HG03457 (cell line): ENCODE data around the gene KCNQ1.

ENCODE experiments used
- ATAC-seq: cut with Tn5 transposase; IDR thresholded peaks from one replicate; pipeline ENCODE4 v1.9.1; 2021; ENCODE audit warnings: moderate number of reproducible peaks; ENCODE audit not compliant: unreplicated experiment

The KCNQ1 gene

DNA sequence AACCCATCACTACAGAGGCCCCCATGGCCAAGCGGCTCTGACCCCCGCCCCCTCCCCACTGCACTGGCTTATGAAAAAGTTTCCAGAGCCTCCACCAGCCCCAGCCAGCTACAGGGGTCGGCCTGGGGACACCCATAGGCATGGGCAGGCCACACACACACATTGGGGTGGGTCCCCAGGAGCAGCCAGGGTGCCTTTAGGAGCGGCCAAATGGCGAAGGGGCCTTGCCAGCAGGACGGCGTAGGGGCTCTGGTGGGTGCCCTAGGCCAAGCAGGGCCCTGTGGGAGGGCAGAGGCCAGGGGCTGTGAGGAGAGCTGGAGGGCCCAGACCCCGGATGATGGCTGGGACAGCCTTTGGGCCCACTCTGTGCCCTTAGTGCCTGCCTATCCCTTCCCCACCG is 34.2 kb upstream of the KCNQ1 start:
- no peak for ATAC-seq

DNA sequence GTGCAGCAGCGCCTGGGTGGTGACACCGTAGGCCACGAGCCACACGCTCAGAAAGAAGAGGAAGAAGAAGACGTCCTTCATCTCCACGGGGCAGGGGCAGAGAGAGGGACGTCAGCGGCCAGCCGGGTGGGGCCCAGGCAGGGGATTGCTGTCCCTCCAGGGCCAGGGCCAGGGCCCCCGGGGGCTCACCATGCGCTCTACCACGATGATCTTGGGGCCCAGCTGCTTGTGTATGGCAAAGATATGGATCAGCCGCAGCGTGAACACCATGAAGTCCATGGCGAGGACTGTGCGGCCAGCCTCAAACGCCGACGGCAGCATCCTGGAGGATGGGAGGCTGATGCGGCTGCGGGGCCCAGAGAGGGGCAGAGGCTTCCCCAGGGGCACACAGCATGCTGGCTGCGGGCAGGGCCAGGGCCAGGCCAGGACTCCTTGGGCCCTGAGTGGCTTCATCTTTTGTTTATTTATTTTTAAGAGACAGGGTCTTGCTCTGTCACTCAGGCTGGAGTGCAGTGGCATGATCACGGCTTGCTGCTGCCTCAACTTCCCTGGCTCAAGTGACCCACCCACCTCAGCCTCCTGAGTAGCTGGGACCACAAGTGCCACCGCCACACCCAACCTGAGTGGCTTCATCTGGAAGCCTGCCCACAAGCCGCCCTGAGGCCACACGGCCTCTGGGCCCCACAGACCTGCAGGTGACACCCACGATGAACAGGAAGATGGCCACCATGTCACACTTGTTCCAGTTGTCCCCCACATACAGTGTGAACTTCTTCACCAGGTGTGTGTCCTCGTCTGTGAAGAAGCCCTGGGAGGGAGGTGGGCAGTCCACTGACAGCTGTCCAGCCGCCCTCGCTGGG is 33.1 kb upstream of the KCNQ1 start:
- ATAC-seq, result no peak

DNA sequence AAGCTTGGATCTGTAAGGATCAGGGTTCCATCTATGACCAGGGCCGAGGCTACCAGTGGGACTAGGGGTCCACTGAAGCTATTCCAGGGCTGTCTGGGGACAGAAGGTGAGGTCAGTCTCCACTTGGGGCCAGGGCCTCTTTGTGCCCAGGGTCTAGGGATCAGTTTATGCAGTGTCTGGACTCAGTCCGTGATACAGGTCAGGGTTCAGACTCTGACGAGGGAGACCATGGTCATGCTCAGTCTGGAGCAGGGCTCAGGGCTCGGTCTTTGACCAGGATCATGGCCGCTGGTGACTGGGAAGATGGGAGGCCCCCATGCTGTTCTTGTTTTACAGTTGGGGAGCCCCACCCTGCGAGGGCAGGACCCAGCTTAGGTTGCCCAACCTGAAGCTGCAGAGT is 32.5 kb upstream of the KCNQ1 start:
- no peak for ATAC-seq

DNA sequence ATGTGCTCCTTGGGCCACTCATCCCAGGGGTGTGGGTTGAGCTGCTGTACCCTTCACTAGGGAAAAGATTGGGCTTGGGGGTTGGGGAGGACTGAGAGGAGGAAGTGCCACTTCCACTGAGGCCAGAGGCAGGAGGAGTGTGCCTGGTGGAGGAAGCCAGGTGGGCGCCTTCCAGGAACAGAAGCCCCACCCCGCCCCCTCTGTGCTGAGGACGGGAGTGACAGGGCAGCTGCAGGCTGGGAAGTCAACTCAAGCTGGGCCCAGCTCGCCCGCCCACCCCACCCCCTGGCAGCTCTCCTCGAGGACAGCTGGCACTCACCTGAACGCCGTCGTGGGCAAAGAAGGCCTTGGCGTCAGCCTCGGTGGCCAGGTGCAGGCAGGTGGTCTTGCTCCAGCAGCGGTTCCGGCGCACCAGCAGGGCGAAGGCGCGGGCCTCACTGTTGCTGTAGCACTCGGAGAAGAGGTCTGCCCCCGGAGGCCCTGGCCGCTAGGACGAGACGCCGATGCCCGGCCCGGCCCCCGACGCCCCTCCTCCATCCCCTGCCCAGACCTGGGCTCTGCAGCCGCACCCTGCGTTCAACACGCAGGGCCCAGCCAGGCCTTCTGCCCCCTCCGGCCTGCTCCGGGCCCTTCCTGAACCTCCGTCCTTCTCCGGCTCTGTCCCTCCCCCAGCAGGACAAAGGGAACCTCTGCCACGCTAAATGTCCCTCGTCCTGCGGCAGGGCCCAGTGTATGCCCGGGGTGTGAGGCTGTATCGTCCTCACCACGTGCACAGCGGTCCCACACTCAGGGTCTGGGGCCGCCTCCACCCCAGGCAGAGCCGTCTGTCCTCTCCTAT is 30.8 kb upstream of the KCNQ1 start:
- no peak for ATAC-seq

DNA sequence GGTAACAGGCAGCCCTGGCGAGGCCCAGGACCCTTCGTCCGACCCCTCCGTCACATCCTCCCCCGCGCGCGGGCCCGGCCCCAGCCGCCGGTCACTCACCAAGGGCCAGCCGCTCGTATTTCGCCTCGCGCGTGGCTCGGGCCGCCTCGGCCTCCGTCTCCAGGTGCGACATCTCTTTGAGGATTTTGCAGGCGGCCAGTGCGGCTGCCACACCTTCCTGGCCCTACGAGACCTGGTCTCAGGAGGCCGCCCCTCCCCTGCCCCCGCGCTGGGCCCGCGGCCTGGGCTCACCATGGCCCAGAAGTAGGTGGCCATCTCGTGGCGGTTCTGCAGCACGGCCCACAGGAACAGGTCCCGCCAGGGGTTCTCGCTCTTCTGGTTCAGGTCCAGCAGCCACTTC is 30.2 kb upstream of the KCNQ1 start:
- ATAC-seq, result no peak

DNA sequence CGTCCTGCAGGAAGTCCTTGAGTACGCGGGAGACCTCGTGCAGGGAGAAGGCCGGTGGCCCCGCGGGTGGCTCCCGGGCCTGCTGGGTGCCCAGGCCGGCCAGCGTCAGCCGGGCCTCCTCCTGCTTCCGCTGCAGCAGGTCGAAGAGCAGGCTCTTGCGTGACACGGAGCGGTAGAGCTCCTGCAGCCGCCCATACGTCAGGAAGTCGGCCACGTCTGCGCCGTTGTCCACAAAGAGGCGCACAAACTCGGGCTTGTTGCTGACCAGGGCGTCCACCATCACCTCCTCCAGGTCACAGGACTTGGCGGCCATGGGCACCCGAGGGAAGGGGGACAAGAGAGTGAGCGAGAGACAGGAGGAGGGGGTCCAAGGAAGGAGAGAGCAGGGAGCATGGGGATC is 29.6 kb upstream of the KCNQ1 start:
- ATAC-seq, result no peak

DNA sequence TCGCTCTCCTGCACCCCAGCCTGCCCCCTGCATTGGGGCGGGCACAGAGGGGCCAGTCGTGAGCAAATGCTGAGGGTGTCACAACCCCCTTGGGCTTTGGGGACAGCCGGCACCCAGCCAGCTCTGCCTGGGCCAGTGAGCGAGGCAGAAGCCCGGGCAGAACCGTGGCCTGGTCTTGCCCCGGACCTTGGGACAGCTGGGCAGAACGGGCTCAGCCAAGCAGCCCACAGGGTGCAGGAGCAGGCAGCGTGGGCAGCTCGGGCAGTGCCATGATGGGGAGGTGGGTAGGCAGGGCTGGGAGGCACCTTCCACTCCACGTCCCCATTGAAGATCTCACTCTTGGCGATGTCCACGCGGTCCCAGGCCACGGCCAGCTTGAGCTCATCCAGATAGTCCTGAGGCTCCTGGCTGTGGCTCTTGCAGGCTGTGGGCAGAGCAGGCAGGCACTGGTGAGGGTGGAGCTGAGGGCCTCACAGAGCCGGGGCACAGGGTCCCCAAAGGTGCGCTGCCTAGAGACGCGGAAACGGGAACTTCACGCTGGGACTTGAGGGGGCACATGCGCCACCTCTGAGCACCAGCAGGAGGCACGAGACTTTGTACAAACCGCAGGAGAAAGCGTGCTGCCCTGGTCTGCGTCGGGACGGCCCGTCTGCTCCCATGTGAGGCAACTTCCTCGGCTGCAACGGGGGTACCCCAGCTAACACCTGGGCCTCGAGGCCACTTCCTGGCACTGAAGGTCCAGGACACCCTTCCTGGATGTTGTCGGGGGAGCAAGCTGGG is 29.0 kb upstream of the KCNQ1 start:
- no peak for ATAC-seq

DNA sequence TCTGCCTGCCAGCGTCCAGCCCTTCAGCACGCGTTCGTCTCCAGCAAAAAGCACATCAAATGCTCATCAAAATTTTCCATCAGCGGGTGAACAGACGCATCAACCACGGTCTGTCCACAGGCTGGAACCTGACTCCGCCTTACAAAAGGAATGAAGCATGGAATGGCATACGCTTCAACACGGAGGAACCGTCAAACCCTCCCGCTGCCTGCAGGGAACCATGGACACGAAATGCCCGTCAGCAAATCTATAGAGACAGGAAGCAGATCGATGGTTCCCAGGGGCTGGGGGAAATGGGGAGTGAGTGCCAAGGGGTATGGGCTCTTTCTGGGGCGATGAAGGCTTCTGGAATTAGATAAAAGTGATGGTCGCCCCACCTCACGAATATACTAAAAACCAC is 28.0 kb upstream of the KCNQ1 start:
- no peak for ATAC-seq

DNA sequence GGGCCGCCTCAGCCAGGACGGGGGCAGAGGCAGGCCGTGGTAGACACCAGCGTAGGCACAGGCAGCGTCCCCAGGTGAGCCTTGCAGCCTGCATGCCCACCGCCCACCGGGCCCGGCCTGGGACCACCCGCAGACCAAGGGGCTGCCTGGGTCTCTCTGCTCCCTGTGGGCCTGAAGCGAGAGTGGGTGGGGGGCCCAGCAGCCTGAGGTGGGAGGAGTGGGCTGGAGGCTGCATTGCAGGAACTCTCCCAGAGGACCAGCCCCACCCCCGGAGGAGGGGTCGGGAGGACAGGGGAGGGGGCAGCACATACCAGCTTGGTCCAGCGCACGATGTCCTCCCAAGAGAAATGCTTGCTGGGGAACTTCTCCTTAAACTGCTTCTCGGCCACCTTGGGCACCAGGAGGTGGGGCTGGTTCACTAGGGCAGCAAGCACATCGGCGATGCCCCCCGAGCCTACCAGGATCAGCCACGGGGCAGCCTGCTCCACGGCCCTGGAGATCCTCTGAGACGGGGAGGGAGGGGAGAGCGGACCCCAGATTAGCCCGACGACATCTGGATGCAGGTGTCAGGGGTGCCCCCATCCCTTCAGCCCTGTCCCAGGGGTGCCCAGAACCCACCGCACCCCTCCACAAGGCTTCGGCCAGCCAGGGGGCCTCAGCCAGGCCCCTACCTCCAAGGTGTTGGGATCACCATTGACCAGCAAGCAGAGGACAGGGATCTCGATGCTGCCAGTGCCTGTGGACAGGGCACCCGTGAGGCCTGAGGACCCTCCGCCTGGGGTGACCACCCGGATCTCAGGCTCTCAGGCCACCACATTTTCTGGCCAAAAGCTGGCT is 26.7 kb upstream of the KCNQ1 start:
- no peak for ATAC-seq

DNA sequence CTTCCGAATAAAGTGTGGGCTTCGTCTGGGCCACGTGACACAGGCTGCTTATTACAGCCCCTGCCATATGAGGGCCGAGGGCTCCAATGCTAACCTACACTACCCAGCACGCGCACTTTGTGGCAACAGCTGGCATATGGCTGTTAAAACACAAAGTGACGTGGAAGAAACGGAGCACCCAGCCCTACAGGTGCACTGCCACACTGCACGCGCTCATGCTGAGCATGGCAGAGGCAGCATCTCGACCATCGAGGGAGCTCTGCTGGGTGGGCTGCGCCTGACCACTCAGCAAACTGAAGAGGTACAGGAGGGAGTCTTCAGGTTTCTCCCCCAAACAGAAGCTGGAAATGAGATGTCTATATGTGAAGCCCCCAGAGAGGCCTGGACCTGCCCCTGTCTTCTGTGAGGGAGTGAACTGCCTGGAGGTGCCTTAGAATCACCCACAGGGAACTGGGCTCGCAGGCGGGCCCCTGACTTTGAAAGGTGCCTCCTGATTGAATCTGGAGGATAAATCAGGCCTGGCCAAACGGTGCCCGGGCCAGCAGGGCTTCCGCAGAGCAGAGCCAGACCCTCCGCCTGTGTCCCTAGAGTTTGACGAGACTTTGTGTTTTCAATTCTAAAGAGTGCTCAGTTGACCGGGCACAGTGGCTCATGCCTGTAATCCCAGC is 26.0 kb upstream of the KCNQ1 start:
- no peak for ATAC-seq

DNA sequence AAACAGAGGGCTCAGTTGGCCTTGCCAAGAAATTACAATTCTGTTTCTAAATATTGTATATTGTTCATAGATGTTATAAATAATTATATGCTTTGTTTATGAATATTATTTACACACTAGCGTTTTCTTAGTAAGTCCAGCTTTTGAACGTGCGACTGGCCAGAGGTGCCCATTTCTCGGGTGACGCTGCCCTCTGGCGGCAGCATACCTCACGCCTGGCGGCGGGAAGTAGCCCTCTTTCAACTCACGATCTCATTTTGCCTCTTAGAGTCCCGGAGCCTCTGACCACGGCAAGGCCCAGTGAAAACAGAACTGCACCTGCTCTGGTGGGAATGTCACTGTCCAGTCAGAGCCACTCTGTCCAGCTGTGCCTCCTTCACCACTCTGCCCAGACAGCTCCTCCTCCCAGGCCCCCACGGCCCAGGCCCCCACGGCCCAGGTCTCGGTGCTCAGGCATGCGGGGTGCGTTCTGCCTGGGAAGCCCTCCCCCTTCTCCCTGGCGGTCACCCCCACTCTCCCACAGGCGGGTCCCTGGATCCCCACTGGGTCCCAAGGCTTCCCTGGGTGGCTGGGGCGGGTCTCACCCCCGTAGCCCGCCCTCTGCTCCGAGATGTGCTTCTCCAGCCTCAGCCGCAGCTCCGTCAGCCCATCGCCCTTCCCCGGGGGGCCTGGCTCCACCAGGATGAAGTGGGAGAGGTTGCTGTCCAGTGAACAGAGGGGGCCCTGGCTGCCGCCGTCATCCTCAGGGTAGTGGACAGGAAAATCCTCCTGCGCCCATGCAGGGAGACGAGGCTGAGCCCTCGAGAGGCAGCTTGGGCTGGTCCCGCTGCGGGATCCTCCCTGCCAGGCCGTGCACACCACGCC is 24.9 kb upstream of the KCNQ1 start:
- ATAC-seq, result no peak

DNA sequence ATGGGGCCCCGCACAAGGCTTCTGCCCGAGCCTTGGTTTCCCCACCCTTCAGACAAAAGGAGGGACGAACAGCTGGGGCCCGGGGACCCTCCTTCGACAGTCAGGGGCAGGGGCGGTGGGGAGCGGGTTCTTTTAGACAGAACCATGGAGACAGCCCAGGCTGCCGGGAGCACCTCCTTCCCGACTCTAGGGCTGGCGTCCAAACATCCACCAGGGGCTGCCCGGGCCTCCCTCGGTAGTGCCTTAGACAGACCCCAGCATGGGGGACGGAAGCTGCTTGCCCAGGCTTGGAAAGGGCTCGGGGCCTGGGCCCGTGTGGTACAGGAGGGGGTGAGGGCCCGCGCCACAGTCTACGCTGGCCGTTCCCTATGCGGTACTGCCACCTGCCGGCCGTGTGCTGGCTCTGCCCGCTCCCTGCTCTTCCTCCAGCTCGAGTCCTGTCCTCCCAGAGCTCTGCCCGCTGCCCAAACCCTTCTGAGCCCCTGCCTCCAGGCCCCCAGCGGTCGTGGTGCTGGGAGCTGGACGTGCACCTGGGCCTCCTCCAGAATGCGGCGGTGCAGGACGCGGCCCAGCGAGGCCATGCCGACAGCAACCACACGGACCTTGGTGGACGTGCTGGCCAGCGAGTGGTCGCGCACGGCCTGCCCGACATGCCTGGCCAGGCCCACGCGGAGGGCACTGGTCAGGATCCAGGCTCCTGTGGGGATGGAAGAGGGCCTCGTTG is 24.1 kb upstream of the KCNQ1 start:
- ATAC-seq, result no peak

DNA sequence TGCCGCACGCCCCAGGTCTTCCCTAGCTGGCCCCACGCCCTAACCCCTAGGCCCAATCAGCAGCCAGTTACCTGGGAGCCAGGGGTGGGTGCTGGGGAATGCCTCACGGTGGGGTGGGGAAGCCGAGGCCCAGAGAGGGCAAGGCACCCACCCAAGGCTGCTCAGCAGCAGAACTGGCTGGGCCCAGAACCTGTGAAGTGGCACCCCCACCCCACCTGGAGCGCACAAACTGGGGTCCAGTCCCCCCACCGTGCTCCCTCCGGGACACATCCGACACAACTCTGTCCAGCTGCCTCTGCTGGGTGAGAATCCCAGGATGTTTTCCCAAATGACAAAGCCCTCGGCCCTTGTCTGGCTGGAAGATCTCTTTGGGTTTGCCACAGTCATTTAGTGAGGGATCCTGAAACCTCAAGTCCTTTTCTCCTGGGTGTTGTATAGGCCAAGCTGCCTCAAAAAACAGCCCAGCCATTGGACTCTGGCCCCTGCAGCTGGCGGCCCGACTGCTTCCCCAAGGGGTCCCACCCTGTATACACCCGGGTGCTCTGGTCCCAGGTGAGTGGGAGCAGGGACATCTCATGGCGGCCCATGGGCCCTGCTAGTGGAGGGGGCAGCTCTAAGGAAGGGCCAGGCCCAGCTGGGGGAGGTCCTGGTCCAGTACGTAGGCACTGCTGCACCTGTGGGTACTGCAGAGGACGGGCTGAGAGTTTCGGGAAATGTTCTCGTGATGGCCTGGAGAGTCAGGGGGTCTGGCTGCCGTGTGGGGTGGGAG is 23.4 kb upstream of the KCNQ1 start:
- ATAC-seq, result no peak

DNA sequence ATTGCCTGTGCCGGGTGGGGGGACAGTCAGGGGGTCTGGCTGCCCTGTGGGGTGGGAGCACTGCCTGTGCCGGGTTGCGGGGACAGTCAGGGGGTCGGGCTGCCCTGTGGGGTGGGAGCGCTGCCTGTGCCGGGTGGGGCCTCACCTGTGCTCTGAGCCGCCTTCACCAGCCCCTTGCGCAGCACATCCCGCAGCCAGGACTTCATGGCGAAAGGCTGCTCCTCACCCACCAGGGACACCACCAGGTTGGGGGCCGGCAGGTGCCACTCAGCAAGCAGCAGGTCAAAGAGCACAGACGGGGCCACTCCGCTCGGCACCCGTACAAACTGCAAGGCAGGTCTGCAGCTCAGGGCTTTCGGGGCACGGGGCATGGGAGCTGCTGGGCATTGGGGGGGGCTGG is 22.8 kb upstream of the KCNQ1 start:
- ATAC-seq, result no peak

DNA sequence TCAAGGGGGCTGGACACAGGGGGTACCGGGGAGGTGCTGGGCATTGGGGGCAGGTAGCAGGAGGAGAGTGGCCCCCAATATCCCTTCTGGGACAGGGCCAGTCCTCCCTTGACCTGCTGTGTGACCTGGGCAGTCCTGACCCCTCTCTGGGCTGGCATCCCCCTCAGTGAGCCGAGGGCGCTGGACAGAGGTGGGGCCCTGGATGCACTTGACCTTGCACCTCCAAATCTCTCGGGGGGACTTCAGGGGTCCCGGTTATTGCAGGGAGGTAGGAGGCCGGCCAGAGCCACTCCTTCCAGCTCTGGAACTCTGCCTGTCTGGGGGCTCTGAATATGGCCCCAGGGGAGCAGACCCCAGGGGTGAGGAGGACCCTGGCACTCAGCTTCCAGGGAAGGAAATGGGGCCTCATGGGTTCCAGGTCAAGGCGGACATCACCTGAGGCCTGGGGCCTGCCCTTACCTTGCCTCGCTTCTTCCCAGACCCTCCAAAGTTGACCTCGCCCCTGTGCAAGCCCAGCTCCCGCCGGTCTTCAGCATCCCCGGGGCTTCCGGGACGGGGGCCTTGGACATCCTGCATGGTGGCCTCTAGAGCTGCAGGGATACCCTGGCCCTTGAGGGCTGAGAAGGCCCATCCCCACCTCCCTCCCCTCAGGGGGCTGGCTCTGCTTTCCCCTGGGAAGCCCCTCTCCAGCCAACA is 22.2 kb upstream of the KCNQ1 start:
- ATAC-seq, result no peak

DNA sequence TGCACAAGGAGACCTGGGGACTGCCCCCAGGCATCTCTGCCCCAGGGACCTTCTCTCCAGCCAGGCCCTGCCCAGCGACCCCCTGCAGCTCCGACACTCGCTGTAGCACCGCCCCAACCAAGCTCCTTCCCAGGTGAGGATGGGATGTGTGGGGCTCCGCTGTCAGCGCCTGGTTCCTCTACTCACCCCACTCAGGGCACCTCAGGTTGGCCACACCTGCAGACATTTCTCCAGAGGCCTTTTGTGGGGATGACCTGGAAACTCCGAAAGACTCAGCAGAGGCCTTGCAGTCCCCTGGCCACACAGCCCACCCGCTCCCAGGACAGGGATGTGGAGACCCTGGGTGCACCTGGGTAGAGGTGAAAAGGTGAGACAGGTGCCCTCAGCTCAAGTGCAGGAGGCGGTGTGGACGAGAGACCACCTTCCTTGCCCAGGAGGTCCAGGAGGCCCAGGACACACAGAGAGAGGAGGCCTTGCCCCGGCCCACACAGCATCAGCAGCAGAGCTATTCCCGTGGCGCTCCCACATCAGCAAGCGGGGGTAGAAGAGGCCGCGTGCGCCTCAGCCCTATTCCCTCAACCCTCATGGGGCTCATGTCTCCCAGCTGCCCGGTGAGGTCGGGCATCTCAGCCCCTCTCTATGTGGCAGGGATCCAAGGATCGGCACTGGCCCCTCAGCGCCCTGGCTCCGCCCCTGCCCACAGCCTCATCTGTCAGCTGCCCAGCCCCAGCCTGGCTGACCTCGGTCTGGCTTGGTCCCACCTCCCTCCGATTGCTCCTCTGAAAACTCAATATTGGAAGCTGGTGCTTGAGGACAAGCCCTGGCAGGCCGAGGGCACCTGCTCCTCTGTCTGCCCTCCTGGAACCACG is 21.4 kb upstream of the KCNQ1 start:
- ATAC-seq, result no peak
